DMS79 (cell line): ENCODE measurements around the gene ARL6IP4.
"Not testable (repeated sequence)": the region's sequence is repeated elsewhere in the genome, so short reads cannot be mapped to it uniquely, and the experiment has no call there.

ENCODE experiments used
- DNase-seq: peaks from one replicate; lab custom pipeline; 2025; lab: John Stamatoyannopoulos, UW

ARL6IP4 gene

GRCh38 chr12:122980183-122981035 lies at the start of gene ARL6IP4:
ARL6IP4 (plus strand) TSS chr12:122980681; CDS start chr12:122981140, 459 bp downstream.
- no peak for DNase-seq

GRCh38 chr12:122932207-122932606 lies 48.3 kb upstream of the ARL6IP4 start:
- no peak for DNase-seq

GRCh38 chr12:122934722-122935121 lies 45.8 kb upstream of the ARL6IP4 start:
- DNase-seq, result no peak

- DNase-seq, result no peak
Observed at GRCh38 chr12:122935318-122935717, 45.2 kb upstream of the ARL6IP4 start.

- no peak for DNase-seq
Observed at GRCh38 chr12:122937622-122938091, 42.8 kb upstream of the ARL6IP4 start.

- no peak for DNase-seq
Observed at GRCh38 chr12:122939125-122939524, 41.4 kb upstream of the ARL6IP4 start.

- not testable (repeated sequence) for DNase-seq
Observed at GRCh38 chr12:122941351-122941750, 39.1 kb upstream of the ARL6IP4 start.

- no peak for DNase-seq
Observed at GRCh38 chr12:122942637-122943036, 37.8 kb upstream of the ARL6IP4 start.

GRCh38 chr12:122943196-122943595 lies 37.3 kb upstream of the ARL6IP4 start:
- DNase-seq, result no peak

- no peak for DNase-seq
Observed at GRCh38 chr12:122944605-122945592, 35.6 kb upstream of the ARL6IP4 start.

GRCh38 chr12:122946690-122947341 lies 33.7 kb upstream of the ARL6IP4 start:
- no peak for DNase-seq

- no peak for DNase-seq
Observed at GRCh38 chr12:122947352-122947792, 33.1 kb upstream of the ARL6IP4 start.

GRCh38 chr12:122948605-122949004 lies 31.9 kb upstream of the ARL6IP4 start:
- DNase-seq, result no peak

- no peak for DNase-seq
Observed at GRCh38 chr12:122949405-122949804, 31.1 kb upstream of the ARL6IP4 start.

GRCh38 chr12:122949816-122950675 lies 30.4 kb upstream of the ARL6IP4 start:
- no peak for DNase-seq

GRCh38 chr12:122951406-122951805 lies 29.1 kb upstream of the ARL6IP4 start:
- DNase-seq, result no peak

GRCh38 chr12:122951979-122952892 lies 28.2 kb upstream of the ARL6IP4 start:
- no peak for DNase-seq

- no peak for DNase-seq
Observed at GRCh38 chr12:122955156-122955555, 25.3 kb upstream of the ARL6IP4 start.

- no peak for DNase-seq
Observed at GRCh38 chr12:122956035-122956434, 24.4 kb upstream of the ARL6IP4 start.
